AG08396 (cell line): ENCODE data around the gene NMB.
A peak's percentile ranks its signal among the peaks of the same experiment; 100 is the strongest.
"Not testable (repeated sequence)": the region's sequence is repeated elsewhere in the genome, so short reads cannot be mapped to it uniquely, and the experiment has no call there.

Source experiments
- DNase-seq: peaks from one replicate; pipeline ENCODE4 v3.0.0; 2012; ENCODE audit warnings: low spot score, mixed read lengths

NMB gene

GRCh38 chr15:84654689-84655453, 3.1 kb downstream of the NMB start:
- peak; percentile 73 for DNase-seq

GRCh38 chr15:84653910-84654688, 3.9 kb downstream of the NMB start, which contains the start of gene WDR73:
Gene WDR73 (minus strand): TSS chr15:84654283. CDS start chr15:84654274, 9 bp downstream.
- peak; percentile 94 for DNase-seq

- no peak for DNase-seq
Observed at GRCh38 chr15:84653584-84653909, 4.5 kb downstream of the NMB start.

- DNase-seq, result no peak
Observed at GRCh38 chr15:84649706-84650105, 8.3 kb downstream of the NMB start.

- no peak for DNase-seq
Observed at GRCh38 chr15:84648539-84648938, 9.5 kb downstream of the NMB start.

- DNase-seq, result no peak
Observed at GRCh38 chr15:84647726-84648125, 10.3 kb downstream of the NMB start.

GRCh38 chr15:84645997-84646396, 12.0 kb downstream of the NMB start:
- DNase-seq, result no peak

- DNase-seq, result no peak
Observed at GRCh38 chr15:84645496-84645895, 12.5 kb downstream of the NMB start.

GRCh38 chr15:84643838-84644237, 14.2 kb downstream of the NMB start:
- no peak for DNase-seq

- not testable (repeated sequence) for DNase-seq
Observed at GRCh38 chr15:84642640-84643039, 15.4 kb downstream of the NMB start.

- DNase-seq, result not testable (repeated sequence)
Observed at GRCh38 chr15:84641871-84642270, 16.1 kb downstream of the NMB start.

GRCh38 chr15:84638103-84638502, 19.9 kb downstream of the NMB start:
- no peak for DNase-seq

- DNase-seq, result no peak
Observed at GRCh38 chr15:84634228-84634837, 23.7 kb downstream of the NMB start.

GRCh38 chr15:84633311-84634227, 24.4 kb downstream of the NMB start:
- peak; percentile 60 for DNase-seq

GRCh38 chr15:84631706-84632272, 26.2 kb downstream of the NMB start:
- DNase-seq, result peak; percentile 12

GRCh38 chr15:84629033-84629432, 29.0 kb downstream of the NMB start:
- no peak for DNase-seq

- DNase-seq, result no peak
Observed at GRCh38 chr15:84625123-84625522, 32.9 kb downstream of the NMB start.

- DNase-seq, result no peak
Observed at GRCh38 chr15:84624359-84624758, 33.6 kb downstream of the NMB start.

- DNase-seq, result no peak
Observed at GRCh38 chr15:84621358-84621979, 36.5 kb downstream of the NMB start.

- DNase-seq, result no peak
Observed at GRCh38 chr15:84620626-84621025, 37.4 kb downstream of the NMB start.

- no peak for DNase-seq
Observed at GRCh38 chr15:84616235-84616634, 41.8 kb downstream of the NMB start.
